Suprapubic skin (tissue), 3 donors: ENCODE results near the gene B9D2.

Experiments
- CTCF ChIP-seq, 2 donors: fragments of 200-600 bp in 1 of 2; fragments of 450-650 bp in 1 of 2; sonication (generic) in 1 of 2; IDR thresholded peaks; one replicate each; pipeline ENCODE4 v1.5.1; 2016 to 2019; ENCODE audit warnings: antibody characterized with exemption in 2 of 2, mild to moderate bottlenecking in 1 of 2, moderate library complexity in 1 of 2
- EP300 ChIP-seq: sonication (generic); formaldehyde crosslinking; IDR thresholded peaks from one replicate; pipeline ENCODE4 v1.6.1; 2017; ENCODE audit warnings: antibody characterized with exemption
- POLR2A ChIP-seq, 2 donors: fragments of 450-650 bp; IDR thresholded peaks; one replicate each; pipeline ENCODE4 v1.6.1; 2017; ENCODE audit warnings: antibody characterized with exemption in 2 of 2, mild to moderate bottlenecking in 2 of 2, moderate library complexity in 2 of 2

GRCh38 chr19:41355035-41355434 is 8.9 kb downstream of the B9D2 start:
- TF ChIP-seq CTCF (IDR thresholded peaks at IDR 0.05) (no peak), POLR2A (IDR thresholded peaks at IDR 0.05) (no peak), EP300 (no peak)
